Right cardiac atrium (tissue), 5 donors: ENCODE measurements around the gene LARGE2. TPM values are rescaled to one million over a fixed set of nuclear protein-coding genes. Genes with fewer than 3 reads are reported as not detected.

Experiments used
- ATAC-seq, 2 donors: fragments of 200-7000 bp; cut with Tn5 transposase; one replicate each; pipeline versions ENCODE4 v1.8.0 to v1.9.1; 2020; ENCODE audit warnings: moderate library complexity in 2 of 2, mild to moderate bottlenecking in 1 of 2
- DNase-seq, 3 donors: peaks; one replicate each; pipeline ENCODE4 v3.0.0-alpha.2; 2020
- H3K27ac ChIP-seq: one replicate; pipeline ENCODE4 v1.5.1; 2013; ENCODE audit warnings: mild to moderate bottlenecking, low read length, control low read depth, moderate library complexity
- H3K27me3 ChIP-seq: one replicate; pipeline ENCODE4 v1.6.1; 2013; ENCODE audit not compliant: control insufficient read depth, insufficient read depth
- H3K4me1 ChIP-seq: one replicate; pipeline ENCODE4 v1.6.1; 2013; ENCODE audit warnings: low read length; ENCODE audit not compliant: control insufficient read depth, insufficient read depth
- H3K4me3 ChIP-seq: one replicate; pipeline ENCODE4 v1.5.1; 2013; ENCODE audit warnings: low read length, control low read depth
- H3K9me3 ChIP-seq: one replicate; pipeline ENCODE4 v1.6.1; 2013; ENCODE audit warnings: low read length; ENCODE audit not compliant: control insufficient read depth
- WGBS: extraction: QIAGEN DNeasy Blood & Tissue Kit; methylation state at CpG from one replicate; pipeline ENCODE4 v1.1.7; 2013; 5-methylcytosine and 5-hydroxymethylcytosine counted together
- intact Hi-C, 4 donors: fragments of 100-400 bp; cut with DNase I; formaldehyde crosslinking; loops; one replicate each; pipeline versions ENCODE4 v1.11.0 to v1.14.0; 2022 to 2023
- polyA plus RNA-seq: library from polyadenylated mRNA; stranded (reverse); fragments of 200-250 nt; gene quantifications from one replicate; pipeline ENCODE4 v1.2.3, GENCODE V29; 2013
- total RNA-seq, 4 donors: library from RNA; stranded (reverse); fragmentation: NEBNext Ultra II Directional; extraction: Animal tissue kit (Norgen Biotek cat#: 25700); gene quantifications; one replicate each; pipeline ENCODE4 v1.2.1, GENCODE V29; 2021
- donor health status: healthy with polysubstance abuse.
- donor health status: DM: no; HTN: yes; CAD: no.
- donor health status: DM: no; HTN: no; CAD: no.
- donor health status: DM: no; HTN: yes; CAD: no; lungs with severe emphysema.
- donor health status: DM: yes; HTN: yes; CAD: no.

The LARGE2 gene
- total and polyA plus RNA-seq, 5 donors: 0.18 to 0.48 (median 0.26) TPM; not detected in 1

DNA sequence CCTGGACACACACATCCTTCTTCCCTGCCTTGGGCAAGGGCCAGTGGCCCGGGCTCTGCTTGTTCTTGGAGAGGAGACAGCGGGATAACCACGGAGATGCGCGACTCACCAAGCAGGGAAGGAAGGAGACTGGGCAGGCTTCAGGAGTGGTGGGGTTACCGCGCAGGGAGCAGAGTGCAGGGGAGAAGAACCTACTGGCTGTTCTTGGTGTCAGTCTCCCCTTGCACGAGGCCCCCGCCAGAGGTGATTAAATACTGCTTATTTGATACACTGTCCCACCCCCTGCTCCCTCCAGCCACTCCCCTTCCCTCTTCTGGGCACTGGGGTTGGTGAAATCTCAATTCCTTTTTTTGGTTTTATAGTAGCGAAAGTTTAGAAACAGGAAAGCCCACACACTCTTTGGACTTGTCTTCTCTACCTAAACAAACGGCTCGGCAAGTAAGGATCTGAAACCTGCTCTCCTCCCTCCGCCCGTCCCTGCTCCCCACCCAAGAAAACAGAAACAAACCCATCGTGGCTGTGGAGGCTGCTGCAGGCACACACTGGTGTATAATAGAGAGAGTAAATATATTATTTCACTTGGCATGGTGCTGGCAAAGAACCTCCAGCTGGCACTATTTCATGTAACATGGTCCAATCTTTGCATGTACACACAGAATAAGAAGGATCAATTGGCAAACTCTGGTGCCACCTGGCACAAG, 10.8 kb downstream of the LARGE2 start:
- WGBS: 79% methylated on average over 15 of the region's 15 CpGs
- intact Hi-C loops: no loop called here
- DNase-seq: peak in 1 of 3 donors; percentile 29
- Histone ChIP-seq H3K4me1 (no peaks in the 10 kb centered on the region), H3K4me3 (no peak overlapping the region), H3K27ac (no peak overlapping the region), H3K9me3 (no peaks in the 10 kb centered on the region), H3K27me3 (no peaks in the 10 kb centered on the region)
- ATAC-seq: no peak

DNA sequence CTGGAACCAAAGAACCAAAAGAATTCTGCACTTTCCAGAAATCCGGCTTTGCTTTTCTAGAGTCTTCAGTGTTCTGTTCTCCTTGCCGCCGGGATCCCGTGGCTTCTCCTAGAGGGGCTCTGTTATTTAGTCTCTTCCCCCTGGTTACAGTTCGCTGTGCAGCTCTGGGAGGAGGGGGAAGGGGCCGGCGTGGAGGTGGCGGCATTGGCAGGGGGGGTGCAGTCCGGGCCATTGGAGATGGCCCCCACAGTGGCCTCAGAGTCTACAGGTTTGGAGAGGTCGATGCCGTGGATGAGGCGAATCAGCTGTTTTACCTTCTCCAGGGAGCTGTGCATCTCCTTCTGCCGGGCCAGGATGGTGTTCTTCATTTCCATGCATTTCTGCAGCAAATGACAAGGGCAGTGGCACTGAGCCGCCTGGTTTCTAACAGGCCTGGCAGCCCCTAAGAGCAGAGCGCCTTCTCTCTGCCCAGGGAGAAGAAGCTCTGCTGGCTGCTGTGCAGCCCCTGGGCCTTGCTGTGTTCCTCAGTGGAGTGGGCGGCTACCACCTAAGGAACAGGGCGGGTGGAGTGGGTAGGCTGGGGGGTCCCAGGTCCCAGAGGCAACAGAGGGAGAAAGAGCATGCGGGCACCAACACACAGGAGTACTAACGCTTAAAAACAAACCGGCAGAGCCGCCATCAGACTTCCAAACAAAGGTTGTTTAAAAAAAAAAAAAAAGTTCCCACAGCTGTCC, 11.6 kb downstream of the LARGE2 start:
- H3K9me3 ChIP-seq: no peaks in the 10 kb centered on the region
- intact Hi-C loops: no loop called here
- no peaks in the 10 kb centered on the region for H3K4me1 ChIP-seq
- H3K27ac ChIP-seq: no peak overlapping the region
- H3K4me3 ChIP-seq: no peak overlapping the region
- H3K27me3 ChIP-seq: no peaks in the 10 kb centered on the region
- ATAC-seq: no peak
- peak in 2 of 3 donors; percentile 37 to 43 for DNase-seq
- whole genome bisulfite sequencing: 92% methylated on average over 21 of the region's 21 CpGs

DNA sequence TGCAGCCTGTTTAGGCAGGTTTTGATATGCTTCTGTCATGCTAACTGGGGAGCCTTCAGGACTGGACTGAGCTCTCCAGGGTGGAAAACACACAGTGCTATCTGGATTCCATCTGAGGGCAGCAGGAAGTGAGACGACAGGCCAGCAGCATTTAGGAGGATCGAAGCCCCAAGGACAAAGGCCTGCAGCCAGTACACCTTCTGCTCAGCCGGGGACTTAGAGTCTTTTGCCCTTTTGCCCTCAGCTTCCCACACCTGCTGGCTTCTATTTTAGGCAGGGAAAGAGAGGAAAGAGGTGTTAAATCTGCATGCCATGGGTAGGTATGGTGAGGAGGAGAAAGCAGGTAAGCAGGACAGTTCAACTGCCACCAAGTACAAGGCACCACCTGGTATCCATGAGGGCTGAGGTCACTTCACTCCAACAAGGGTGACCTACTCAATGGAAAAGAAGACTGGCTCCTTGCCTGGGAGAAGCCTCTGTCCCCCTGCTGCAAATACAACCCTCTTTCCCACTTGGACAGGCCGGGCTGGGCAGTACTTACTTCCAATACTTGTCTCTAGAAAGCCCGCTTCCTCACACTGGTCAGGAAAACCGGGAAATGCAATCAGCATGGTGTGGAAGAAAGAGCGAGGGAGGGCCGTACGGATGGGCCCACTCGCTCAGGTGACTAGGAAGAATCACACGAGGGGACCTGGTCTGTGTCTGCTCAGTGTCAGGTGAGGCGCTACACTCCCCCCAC, 12.3 kb downstream of the LARGE2 start:
- Histone ChIP-seq H3K27ac (no peak overlapping the region), H3K4me3 (no peak overlapping the region), H3K4me1 (no peaks in the 10 kb centered on the region), H3K27me3 (no peaks in the 10 kb centered on the region), H3K9me3 (no peaks in the 10 kb centered on the region)
- WGBS: 76% methylated on average over 12 of the region's 12 CpGs
- no peak for ATAC-seq
- intact Hi-C loops: no loop called here
- no peak for DNase-seq

DNA sequence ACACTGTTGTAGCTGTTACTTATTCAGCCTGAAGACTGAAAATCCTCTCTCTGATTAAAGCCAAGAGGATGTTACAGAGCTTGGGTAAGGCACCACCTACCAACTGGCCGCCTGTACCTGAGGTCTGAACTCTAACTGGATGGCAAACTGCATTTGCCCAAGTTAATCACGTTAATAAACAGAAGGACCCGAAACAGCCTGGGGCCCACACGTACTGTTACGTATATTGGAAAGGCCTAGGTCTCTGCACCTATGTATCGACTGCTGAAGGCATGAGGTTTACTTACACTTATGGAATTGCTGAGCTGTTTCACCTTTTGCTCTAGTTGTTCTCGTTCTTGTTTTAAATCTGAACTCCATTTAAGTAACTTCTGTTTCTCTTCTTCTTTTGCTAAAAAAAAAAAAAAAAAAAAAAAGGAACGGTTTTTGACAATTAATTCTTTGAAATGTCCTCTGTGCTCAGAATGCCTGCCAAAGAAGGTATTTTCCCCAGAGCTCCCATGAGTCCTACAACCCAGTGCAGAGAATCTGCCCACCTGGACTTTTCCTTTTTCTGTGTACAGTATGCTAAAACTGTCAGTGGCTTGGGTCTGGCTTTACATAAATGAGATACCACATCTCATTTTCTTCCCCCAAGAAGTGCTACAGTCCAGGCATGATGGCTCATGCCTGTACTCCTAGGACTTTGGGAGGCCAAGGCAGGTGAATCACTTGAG, 13.1 kb downstream of the LARGE2 start:
- ATAC-seq (no peak), DNase-seq (no peak)
- WGBS: 93% methylated on average over 8 of the region's 8 CpGs
- Histone ChIP-seq H3K4me3 (no peak overlapping the region), H3K27me3 (no peaks in the 10 kb centered on the region), H3K9me3 (no peaks in the 10 kb centered on the region), H3K4me1 (no peaks in the 10 kb centered on the region), H3K27ac (no peak overlapping the region)
- intact Hi-C loops: no loop called here

DNA sequence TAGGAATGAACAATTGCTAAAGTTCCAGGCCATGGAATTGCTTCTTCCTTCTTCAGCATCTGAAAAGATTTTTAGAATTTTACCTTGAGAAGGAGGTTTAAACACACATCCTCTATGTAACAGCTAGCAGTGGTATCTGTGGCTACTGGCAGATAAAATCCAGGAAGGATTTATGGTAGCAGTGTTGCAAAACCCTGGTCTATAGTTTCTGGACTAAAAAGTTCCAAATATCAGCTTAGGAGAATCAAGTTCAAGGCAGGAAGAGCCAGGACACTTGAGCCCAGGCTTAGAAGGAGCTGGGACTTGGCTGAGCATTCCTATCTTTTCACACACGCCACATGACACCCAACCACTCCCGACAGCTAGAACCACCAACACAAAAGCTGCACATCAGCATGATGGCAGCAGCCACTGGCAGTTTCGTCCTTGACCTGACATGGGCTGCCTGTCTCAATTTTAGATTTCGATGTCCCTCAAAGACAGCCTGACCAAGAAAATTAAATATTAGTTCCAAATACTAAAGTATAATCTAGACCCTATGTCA, 14.1 kb downstream of the LARGE2 start:
- WGBS: 67% methylated on average over 4 of the region's 4 CpGs
- no peak overlapping the region for H3K27ac ChIP-seq
- no peaks in the 10 kb centered on the region for H3K27me3 ChIP-seq
- H3K4me1 ChIP-seq: no peaks in the 10 kb centered on the region
- H3K9me3 ChIP-seq: no peaks in the 10 kb centered on the region
- ATAC-seq (no peak), DNase-seq (no peak)
- H3K4me3 ChIP-seq: no peak overlapping the region
- intact Hi-C loops: no loop called here

DNA sequence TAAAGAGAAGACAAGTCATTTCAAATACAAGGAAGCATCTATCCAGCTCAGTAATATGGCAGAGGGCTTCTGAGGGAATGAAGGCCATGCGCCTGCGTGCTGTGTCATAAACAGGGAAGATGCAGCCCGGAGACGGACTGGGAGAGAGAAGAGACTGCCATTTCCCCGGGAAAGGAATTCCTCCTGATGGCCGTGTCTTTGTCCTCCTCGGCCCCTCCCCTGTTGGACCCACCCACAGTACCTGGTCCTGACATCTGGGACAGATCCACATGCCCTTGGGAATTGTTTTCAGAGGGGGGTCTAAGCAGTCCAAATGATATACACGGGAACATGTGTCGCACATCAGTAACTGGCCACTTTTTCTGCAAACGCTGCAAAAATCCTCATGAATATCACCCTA, 15.5 kb downstream of the LARGE2 start:
- intact Hi-C loops: no loop called here
- no peaks in the 10 kb centered on the region for H3K4me1 ChIP-seq
- H3K4me3 ChIP-seq: no peak overlapping the region
- no peaks in the 10 kb centered on the region for H3K9me3 ChIP-seq
- no peak for DNase-seq
- 92% methylated on average over 10 of the region's 10 CpGs for WGBS
- no peaks in the 10 kb centered on the region for H3K27me3 ChIP-seq
- no peak for ATAC-seq
- H3K27ac ChIP-seq: no peak overlapping the region

DNA sequence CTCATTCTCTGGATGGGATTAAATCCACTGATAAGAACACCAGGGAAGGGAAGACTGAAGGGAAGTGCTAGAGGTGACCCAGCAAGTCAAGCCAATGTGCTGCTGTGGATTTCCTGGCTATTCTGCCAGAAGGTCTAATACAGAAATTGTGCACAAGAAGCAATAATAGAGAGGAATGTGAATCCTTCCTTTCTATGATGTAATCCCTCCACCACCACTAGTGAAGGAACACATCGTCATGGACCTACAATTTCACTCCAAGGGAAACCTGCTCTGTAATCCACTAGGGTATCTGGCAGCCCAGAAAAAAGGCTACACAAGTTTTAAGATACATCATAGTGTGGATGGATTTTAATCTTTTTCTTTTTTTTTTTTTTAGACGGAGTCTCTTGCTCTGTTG, 17.4 kb downstream of the LARGE2 start:
- DNase-seq: no peak
- ATAC-seq: no peak
- H3K27ac ChIP-seq: no peak overlapping the region
- no peaks in the 10 kb centered on the region for H3K4me1 ChIP-seq
- H3K4me3 ChIP-seq: no peak overlapping the region
- intact Hi-C loops: no loop called here
- no peaks in the 10 kb centered on the region for H3K9me3 ChIP-seq
- H3K27me3 ChIP-seq: no peaks in the 10 kb centered on the region
- 73% methylated on average over 2 of the region's 2 CpGs for WGBS

DNA sequence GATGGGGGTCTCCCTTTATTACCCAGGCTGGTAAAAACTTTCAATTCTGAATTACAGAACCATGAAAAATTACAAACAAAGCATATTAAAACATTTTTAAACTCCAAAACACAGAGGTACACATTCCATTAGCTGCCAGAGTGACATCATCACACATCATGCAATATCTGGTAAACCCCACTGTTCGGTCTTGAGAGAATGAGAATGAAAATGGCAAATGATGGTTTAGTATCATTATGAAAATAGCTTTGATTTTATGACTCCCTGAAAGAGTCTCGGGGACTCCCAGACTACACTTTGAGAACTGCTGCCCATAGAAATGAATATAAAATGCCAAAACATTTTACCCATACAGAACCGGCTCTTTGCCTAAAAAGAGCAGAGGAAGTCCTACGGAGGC, 18.8 kb downstream of the LARGE2 start:
- WGBS: 92% methylated on average over 4 of the region's 4 CpGs
- Histone ChIP-seq H3K4me1 (no peaks in the 10 kb centered on the region), H3K27me3 (no peaks in the 10 kb centered on the region), H3K9me3 (no peaks in the 10 kb centered on the region), H3K4me3 (no peak overlapping the region), H3K27ac (no peak overlapping the region)
- no peak for DNase-seq
- ATAC-seq: no peak
- intact Hi-C loops: no loop called here

DNA sequence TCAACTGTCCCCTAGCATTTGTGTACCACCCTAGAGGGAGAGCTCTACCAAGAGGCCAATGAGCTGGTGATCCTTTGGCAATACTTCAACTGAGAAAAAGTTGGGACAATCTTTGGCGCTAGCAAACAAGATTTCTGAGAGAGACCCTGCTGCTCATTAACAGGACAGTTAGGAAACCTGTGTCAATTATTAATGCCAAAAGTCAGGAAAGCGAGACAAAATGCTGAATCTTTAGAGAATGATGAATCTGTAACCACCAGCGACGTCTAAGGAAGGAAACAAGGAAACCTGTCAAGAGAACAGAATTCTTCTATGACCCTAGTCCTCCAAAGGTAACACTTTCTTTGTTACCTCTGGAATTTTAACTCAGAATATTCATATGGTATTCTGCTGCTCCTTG, 19.9 kb downstream of the LARGE2 start:
- WGBS: 95% methylated on average over 4 of the region's 4 CpGs
- Histone ChIP-seq H3K27ac (no peak overlapping the region), H3K27me3 (no peaks in the 10 kb centered on the region), H3K4me3 (no peak overlapping the region), H3K4me1 (no peaks in the 10 kb centered on the region), H3K9me3 (no peaks in the 10 kb centered on the region)
- intact Hi-C loops: no loop called here
- DNase-seq (no peak), ATAC-seq (no peak)

DNA sequence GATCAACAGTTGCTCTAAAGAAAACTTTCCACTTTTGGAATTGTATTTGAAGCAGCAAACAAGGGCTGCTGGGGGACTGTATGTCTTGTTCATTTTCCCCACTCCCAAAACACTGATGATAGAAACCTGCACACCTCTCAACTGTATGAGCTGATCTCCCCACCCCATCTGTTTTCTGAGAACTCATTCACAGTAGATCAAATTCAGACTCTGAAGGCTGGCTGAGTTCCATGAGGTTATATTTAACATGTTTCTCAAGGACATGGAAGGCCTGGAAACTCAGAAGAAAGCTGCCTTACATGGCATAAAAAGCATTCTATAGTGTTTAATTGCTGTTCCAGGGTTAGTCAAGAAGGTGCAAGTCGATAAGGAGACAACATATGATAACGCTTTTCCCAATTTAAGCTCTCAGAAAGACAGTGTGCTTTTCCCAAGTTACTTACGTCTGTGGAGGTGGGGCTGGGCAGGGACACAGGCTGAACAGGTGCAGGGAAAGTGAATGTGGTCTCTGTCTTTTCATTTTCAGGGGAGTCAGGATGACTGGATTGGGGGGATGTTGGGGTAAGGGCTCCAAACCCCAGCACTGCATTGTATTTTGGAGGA, 23.0 kb downstream of the LARGE2 start:
- intact Hi-C loops: no loop called here
- no peak for ATAC-seq
- WGBS: 67% methylated on average over 3 of the region's 3 CpGs
- Histone ChIP-seq H3K4me1 (no peaks in the 10 kb centered on the region), H3K27ac (no peak overlapping the region), H3K9me3 (no peaks in the 10 kb centered on the region), H3K4me3 (no peak overlapping the region), H3K27me3 (no peaks in the 10 kb centered on the region)
- DNase-seq: no peak
